IPS-20b (cell line): ENCODE data around the gene RGMA.
A peak's percentile ranks its signal among the peaks of the same experiment; 100 is the strongest.

Experiments
- H3K27ac ChIP-seq: one replicate; pipeline ENCODE4 v1.5.1; 2013; ENCODE audit warnings: low read length
- H3K27me3 ChIP-seq: 2 replicates; pipeline ENCODE4 v1.6.1; 2013; ENCODE audit warnings: mild to moderate bottlenecking, low read length, inconsistent platforms; ENCODE audit not compliant: insufficient read depth
- H3K36me3 ChIP-seq: 2 replicates; pipeline ENCODE4 v1.6.1; 2013; ENCODE audit warnings: low read depth, mild to moderate bottlenecking, inconsistent platforms, low read length, moderate library complexity; ENCODE audit not compliant: insufficient read depth
- H3K4me1 ChIP-seq: 2 replicates; pipeline ENCODE4 v1.6.1; 2013; ENCODE audit warnings: mild to moderate bottlenecking, control low read depth, inconsistent platforms, low read length, moderate library complexity; ENCODE audit not compliant: insufficient read depth
- H3K4me3 ChIP-seq: 2 replicates; pipeline ENCODE4 v1.5.1; 2013; ENCODE audit warnings: mild to moderate bottlenecking, low read length, inconsistent platforms
- H3K9ac ChIP-seq: 2 replicates; pipeline ENCODE4 v1.6.1; 2013; ENCODE audit warnings: low read depth, mild to moderate bottlenecking, inconsistent platforms, low read length, moderate library complexity
- H3K9me3 ChIP-seq: 2 replicates; pipeline ENCODE4 v1.6.1; 2013; ENCODE audit warnings: mild to moderate bottlenecking, low read depth, low read length, inconsistent platforms; ENCODE audit not compliant: insufficient read depth

Gene RGMA

DNA sequence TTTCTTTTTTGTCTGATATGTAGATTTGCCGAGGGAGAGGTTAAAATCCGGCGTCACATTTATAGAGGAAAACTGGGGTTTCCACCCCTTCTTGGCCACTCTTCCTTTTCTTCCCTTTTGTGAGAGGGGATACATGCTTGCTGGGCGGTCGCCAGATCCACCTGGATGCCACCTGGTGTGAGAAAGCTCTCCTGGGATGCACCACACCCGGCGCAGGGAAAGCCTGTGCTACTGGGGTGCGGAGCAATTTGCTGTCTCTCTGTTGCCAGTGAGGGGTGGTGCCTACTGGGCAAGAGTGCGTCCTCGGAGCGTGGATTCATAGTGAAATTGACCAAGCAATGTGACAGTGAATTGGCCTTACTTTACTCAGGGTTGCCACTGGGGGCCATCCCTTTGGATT is 2.5 kb upstream of the RGMA start:
- H3K27ac ChIP-seq = no peak overlapping the region
- H3K4me3 ChIP-seq = no peak overlapping the region
- H3K27me3 ChIP-seq = peaks cover 63% of the 10 kb centered on the region
- H3K36me3 ChIP-seq = no peaks in the 10 kb centered on the region
- no peaks in the 10 kb centered on the region for H3K9me3 ChIP-seq
- no peak overlapping the region for H3K9ac ChIP-seq
- H3K4me1 ChIP-seq = peaks cover 11% of the 10 kb centered on the region; the same call in 1 of the 2 replicates

DNA sequence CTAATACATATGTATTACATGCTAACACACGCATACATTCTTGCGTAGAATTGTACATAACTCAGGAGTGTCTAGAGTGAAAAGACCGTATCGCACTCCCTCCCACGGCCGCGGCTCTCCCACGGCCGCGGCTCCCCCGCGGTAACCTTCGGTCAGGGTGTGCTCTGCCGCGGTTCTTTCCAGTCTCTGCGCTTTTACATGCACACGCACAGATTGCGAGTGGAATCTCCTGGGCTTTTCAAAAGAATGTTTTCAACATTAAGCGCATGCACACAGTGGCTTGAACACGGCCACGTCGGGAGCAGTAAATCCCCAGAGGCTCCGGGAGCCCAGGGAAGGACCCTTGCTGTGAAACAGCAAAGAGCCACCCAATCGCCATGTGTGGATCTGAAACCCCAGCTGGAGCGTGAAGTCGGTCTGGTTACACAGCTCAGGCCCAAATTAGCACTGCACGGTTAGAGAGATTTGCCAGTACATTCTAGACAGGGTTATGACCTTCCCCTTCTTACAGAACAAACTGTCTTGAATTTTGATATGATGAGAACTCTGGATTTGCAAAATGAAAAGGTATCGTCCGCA is 805 bp upstream of the RGMA start:
- Histone ChIP-seq H3K9me3 (no peaks in the 10 kb centered on the region), H3K4me1 (peaks cover 14% of the 10 kb centered on the region; the same call in 1 of the 2 replicates), H3K27me3 (peaks cover 67% of the 10 kb centered on the region), H3K27ac (no peak overlapping the region), H3K4me3 (peak overlapping the region; percentile 79), H3K36me3 (0 out of 2 replicates have a peak, but pooled peaks cover under 1% of the 10 kb centered on the region), H3K9ac (peak overlapping the region; percentile 9; the same call in 1 of the 2 replicates)

DNA sequence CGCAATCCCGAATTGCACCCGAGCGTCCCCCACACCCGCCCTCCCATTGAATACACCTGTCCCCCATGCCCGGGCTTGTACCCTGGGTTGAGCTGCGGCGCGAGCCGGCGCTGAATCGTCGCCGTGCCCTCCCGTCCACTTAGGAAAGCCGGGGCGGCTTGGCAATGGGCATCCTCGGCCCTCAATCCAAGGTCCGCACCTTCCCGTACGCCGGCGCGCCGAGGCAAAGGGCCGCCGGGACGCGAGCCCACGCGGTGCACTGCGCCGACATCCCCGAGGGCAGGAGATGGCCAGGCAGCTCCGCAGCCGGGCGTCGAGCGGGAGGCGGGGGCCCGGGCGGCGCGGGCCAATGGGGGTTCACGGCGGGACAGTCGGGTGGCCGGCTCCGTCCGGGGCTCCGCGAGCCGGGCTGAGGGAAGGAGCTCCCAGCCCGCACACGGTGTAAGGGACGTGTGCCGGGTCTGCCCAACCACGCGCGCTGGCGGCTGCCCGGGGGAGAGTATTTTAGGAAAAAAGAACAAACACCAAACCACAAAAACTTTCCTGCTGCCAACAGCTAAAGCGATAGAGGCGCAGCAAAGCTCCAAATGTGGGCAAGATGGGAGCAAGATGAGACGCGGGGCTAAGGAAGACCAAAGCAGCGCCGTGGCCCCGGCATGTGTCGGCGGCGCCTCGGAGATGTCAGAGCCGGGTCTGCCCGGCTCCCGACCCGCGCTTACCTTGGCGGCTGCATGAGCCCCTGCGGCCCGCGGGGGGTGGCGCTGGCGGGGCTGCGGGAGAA is 621 bp downstream of the RGMA start:
- Histone ChIP-seq H3K4me1 (peaks cover 14% of the 10 kb centered on the region; the same call in 1 of the 2 replicates), H3K27ac (no peak overlapping the region), H3K9me3 (no peaks in the 10 kb centered on the region), H3K4me3 (peak overlapping the region; percentile 72), H3K9ac (peak overlapping the region; percentile 65; the same call in 1 of the 2 replicates), H3K36me3 (0 out of 2 replicates have a peak, but pooled peaks cover 6% of the 10 kb centered on the region), H3K27me3 (peaks cover 59% of the 10 kb centered on the region)

DNA sequence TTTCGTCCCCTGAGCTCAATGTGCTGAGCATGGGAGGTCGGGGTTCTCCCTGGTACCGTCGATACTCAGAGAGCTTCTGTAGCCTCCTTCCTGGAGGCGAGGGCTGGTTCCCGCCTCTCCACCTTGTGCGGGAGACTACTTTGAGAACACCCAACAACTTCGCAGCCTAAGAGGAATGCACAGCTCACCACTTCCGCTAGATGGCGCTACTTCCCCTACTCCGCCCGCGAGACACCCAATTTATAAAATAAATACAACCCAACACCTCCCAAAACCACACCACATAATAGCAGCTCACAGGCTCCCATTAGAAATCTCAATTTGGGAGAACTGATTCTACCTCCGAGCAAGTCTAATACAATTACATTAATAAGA is 1.2 kb downstream of the RGMA start:
- Histone ChIP-seq H3K36me3 (0 out of 2 replicates have a peak, but pooled peaks cover 6% of the 10 kb centered on the region), H3K9ac (peak overlapping the region; percentile 65; the same call in 1 of the 2 replicates), H3K27me3 (peaks cover 53% of the 10 kb centered on the region), H3K9me3 (no peaks in the 10 kb centered on the region), H3K4me3 (peak overlapping the region; percentile 72), H3K27ac (no peak overlapping the region), H3K4me1 (peaks cover 14% of the 10 kb centered on the region; the same call in 1 of the 2 replicates)

DNA sequence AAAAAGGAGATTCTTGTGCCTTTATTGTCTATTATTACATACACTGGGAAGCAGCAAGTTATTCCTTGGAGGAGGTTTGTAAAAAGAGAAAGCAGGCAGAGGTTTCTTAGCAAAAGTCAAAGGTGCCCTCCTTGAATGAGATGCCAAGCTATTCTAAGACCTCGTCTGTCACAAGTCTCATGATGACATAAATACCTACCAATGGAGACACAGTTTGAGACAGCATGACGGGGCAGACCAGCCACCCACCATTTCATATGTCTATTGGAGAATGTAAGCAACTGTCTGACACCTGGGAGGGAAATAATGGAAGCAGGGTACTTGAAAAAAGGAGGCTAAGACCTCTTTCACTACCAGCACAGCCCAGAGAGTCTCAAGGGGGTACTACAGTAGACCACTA is 2.2 kb downstream of the RGMA start:
- H3K27ac ChIP-seq = no peak overlapping the region
- no peak overlapping the region for H3K9ac ChIP-seq
- peak overlapping the region; percentile 31; the same call in 1 of the 2 replicates for H3K4me3 ChIP-seq
- H3K27me3 ChIP-seq = peaks cover 43% of the 10 kb centered on the region
- H3K36me3 ChIP-seq = 0 out of 2 replicates have a peak, but pooled peaks cover 6% of the 10 kb centered on the region
- H3K4me1 ChIP-seq = peaks cover 14% of the 10 kb centered on the region; the same call in 1 of the 2 replicates
- H3K9me3 ChIP-seq = no peaks in the 10 kb centered on the region

DNA sequence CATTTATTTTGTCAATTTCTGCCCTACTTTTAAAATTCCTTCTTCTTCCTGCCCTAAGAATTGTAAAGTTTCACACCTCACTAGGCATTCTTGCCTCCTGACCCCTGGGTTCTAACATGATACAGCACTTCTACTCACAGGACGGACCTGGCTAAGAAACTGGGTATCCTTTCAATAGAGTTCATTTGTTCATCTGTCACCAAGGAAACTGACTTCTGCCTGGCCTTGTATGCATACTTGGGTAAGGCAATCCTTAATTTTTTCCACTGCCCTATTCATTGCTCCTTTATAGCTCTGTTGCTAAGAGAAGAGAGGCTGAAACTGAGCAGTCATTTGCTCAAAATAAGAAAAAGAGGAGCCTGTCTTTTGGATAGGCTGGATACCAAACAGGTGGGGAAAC is 3.3 kb downstream of the RGMA start:
- H3K36me3 ChIP-seq = 0 out of 2 replicates have a peak, but pooled peaks cover 6% of the 10 kb centered on the region
- no peaks in the 10 kb centered on the region for H3K9me3 ChIP-seq
- peaks cover 8% of the 10 kb centered on the region; the same call in 1 of the 2 replicates for H3K4me1 ChIP-seq
- H3K27ac ChIP-seq = no peak overlapping the region
- H3K9ac ChIP-seq = no peak overlapping the region
- peaks cover 32% of the 10 kb centered on the region for H3K27me3 ChIP-seq
- no peak overlapping the region for H3K4me3 ChIP-seq

DNA sequence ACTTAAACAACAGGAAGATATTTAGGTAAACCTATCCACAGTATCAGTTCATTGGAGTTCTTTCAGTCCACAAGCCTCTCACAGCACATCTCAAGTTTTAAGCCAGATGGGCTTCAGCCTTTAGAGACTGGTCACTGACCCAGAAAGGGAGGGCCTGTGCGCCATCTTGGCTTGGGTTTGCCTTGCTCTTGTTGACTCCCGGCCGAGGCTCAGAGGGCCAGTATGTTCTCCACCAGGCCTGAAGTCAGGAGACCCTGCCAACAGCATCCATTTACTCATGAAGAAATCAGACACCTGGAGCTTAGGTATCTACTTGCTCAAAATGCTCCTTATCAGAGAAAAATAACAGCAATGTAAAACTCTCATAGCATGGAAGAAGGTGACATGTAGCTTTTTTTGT is 6.2 kb downstream of the RGMA start:
- H3K27me3 ChIP-seq = peaks cover 17% of the 10 kb centered on the region
- no peaks in the 10 kb centered on the region for H3K9me3 ChIP-seq
- no peak overlapping the region for H3K27ac ChIP-seq
- no peak overlapping the region for H3K4me3 ChIP-seq
- H3K9ac ChIP-seq = no peak overlapping the region
- H3K4me1 ChIP-seq = peaks cover 8% of the 10 kb centered on the region; the same call in 1 of the 2 replicates
- H3K36me3 ChIP-seq = 0 out of 2 replicates have a peak, but pooled peaks cover 6% of the 10 kb centered on the region

DNA sequence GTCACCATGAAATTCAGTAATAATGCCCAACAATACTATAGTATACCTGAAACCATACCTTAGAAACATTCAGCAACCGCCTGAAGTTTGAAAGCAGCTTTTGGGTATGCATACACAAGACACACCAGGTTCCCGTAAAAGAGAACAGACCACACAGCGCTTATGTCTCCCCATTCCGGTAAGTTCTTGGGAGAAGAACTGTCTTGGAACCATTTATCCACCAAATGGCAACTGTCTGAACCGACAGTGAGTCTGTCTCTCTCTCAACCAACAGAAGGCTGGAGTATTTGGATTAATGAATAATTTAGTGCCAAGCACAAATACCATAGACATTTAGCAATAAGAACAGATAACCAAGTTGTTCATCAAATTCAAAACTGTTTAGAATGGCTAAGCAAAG is 7.6 kb downstream of the RGMA start:
- Histone ChIP-seq H3K27me3 (peaks cover 8% of the 10 kb centered on the region), H3K27ac (no peak overlapping the region), H3K4me1 (peaks cover 6% of the 10 kb centered on the region; the same call in 1 of the 2 replicates), H3K36me3 (0 out of 2 replicates have a peak, but pooled peaks cover 6% of the 10 kb centered on the region), H3K9ac (no peak overlapping the region), H3K4me3 (no peak overlapping the region), H3K9me3 (no peaks in the 10 kb centered on the region)

DNA sequence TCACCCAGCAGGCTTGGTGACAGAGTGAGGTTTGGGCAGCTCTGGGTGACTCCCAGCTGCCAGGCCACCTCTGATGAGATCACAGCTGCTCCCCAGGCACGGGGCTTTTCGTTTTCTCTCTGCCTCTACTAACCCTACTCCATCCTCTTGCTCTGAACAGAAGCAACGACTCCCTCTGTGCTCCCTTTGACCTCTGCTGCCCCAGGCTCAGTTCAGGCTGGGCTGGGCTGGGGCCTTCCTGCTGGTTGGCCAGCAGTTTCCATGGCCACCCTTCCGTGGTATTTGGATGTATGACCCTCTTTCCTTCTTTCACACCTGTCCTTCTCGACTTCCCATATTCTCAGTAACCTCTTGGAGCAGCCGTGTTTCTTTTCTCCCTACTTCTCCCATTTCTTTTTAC is 8.6 kb downstream of the RGMA start:
- Histone ChIP-seq H3K9me3 (no peaks in the 10 kb centered on the region), H3K4me1 (peaks cover 3% of the 10 kb centered on the region; the same call in 1 of the 2 replicates), H3K27me3 (peaks cover 5% of the 10 kb centered on the region; the same call in 1 of the 2 replicates), H3K36me3 (0 out of 2 replicates have a peak, but pooled peaks cover 6% of the 10 kb centered on the region), H3K27ac (no peak overlapping the region), H3K9ac (no peak overlapping the region), H3K4me3 (no peak overlapping the region)

DNA sequence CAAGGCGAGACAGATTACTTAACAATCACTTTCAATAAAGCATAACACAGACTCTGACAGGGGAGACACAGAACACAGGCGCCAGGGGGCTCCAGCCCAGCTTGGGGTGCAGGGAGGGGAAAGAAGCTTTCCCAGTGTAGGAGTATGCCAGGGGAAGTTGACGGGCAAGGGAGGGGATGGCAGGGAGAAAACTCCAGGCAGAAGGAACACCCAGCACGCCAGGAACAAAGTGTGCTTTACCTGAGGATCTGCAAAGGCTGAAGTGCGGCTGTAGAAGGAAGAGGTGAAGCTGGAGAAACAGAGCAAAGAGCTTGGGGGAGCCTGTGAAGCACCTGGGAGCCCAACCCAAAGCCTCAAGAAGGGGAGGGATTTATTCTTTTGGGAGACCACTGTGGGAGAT is 12.1 kb downstream of the RGMA start:
- Histone ChIP-seq H3K27me3 (peaks cover 21% of the 10 kb centered on the region), H3K9me3 (no peaks in the 10 kb centered on the region), H3K27ac (no peak overlapping the region), H3K9ac (no peak overlapping the region), H3K36me3 (no peaks in the 10 kb centered on the region), H3K4me3 (no peak overlapping the region), H3K4me1 (peaks cover 3% of the 10 kb centered on the region; the same call in 1 of the 2 replicates)

DNA sequence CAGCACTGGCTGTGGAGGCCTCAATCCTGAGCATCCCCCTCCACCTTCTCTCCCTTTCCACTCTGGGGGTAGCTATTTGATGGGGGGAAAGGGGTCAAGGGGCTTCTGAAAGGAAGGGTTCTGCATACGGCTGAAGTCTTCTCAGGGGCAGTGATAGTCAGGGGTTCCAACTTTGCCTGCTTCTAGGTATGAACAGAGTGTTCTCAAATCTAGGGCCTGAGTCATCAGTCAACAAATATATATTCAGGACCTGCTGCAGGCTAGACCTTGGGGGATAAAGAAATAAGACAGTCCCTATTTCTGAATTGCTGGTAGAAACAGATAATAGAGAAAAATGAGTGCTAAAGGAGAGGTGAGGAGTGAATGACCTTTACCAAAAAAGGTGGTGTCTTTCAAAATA is 12.8 kb downstream of the RGMA start:
- Histone ChIP-seq H3K4me1 (peaks cover 5% of the 10 kb centered on the region; the same call in 1 of the 2 replicates), H3K27ac (no peak overlapping the region), H3K9me3 (no peaks in the 10 kb centered on the region), H3K4me3 (no peak overlapping the region), H3K27me3 (peaks cover 21% of the 10 kb centered on the region), H3K36me3 (no peaks in the 10 kb centered on the region), H3K9ac (no peak overlapping the region)
